H9 (cell line): ENCODE measurements around the gene THY1. TPM values are rescaled to one million over a fixed set of nuclear protein-coding genes. Genes with fewer than 3 reads are reported as not detected.
A peak's percentile ranks its signal among the peaks of the same experiment; 100 is the strongest.

Source experiments
- DNase-seq: peaks from one replicate; pipeline ENCODE4 v3.0.0-alpha.2; 2017
- H2AFZ ChIP-seq: one replicate; pipeline ENCODE4 v1.6.1; 2013; ENCODE audit warnings: mild to moderate bottlenecking, low read length, control low read depth, moderate library complexity
- H2AK5ac ChIP-seq: 2 replicates; pipeline ENCODE4 v1.6.1; 2013; ENCODE audit warnings: low read length, control low read depth, mixed read lengths; ENCODE audit not compliant: insufficient read length
- H2BK120ac ChIP-seq: one replicate; pipeline ENCODE4 v1.6.1; 2013; ENCODE audit warnings: low read depth, mild to moderate bottlenecking, low read length, control low read depth, inconsistent platforms; ENCODE audit not compliant: poor library complexity, severe bottlenecking
- H2BK12ac ChIP-seq: 2 replicates; pipeline ENCODE4 v1.6.1; 2013; ENCODE audit warnings: low read length, control low read depth, mixed read lengths, low read depth; ENCODE audit not compliant: insufficient read length
- H2BK15ac ChIP-seq: 2 replicates; pipeline ENCODE4 v1.6.1; 2013; ENCODE audit warnings: low read depth, low read length, control low read depth
- H2BK20ac ChIP-seq: one replicate; pipeline ENCODE4 v1.6.1; 2013; ENCODE audit warnings: low read depth, mild to moderate bottlenecking, low read length, control low read depth, inconsistent platforms; ENCODE audit not compliant: poor library complexity, severe bottlenecking
- H2BK5ac ChIP-seq: 2 replicates; pipeline ENCODE4 v1.6.1; 2013; ENCODE audit warnings: low read length, control low read depth, mixed read lengths; ENCODE audit not compliant: insufficient read length
- H3K14ac ChIP-seq: 2 replicates; pipeline ENCODE4 v1.6.1; 2013; ENCODE audit warnings: low read length, control low read depth; ENCODE audit not compliant: insufficient read depth
- H3K18ac ChIP-seq: 2 replicates; pipeline ENCODE4 v1.6.1; 2013; ENCODE audit warnings: low read depth, mild to moderate bottlenecking, mixed read lengths, low read length, control low read depth; ENCODE audit not compliant: insufficient read length
- H3K23ac ChIP-seq: 2 replicates; pipeline ENCODE4 v1.6.1; 2013; ENCODE audit warnings: low read length, control low read depth, mixed read lengths, low read depth; ENCODE audit not compliant: insufficient read length
- H3K23me2 ChIP-seq: 2 replicates; pipeline ENCODE4 v1.6.1; 2013; ENCODE audit warnings: low read depth, mild to moderate bottlenecking, mixed read lengths, low read length, control low read depth; ENCODE audit not compliant: insufficient read length, poor library complexity, severe bottlenecking
- H3K27ac ChIP-seq: 2 replicates; pipeline ENCODE4 v1.5.1; 2013; ENCODE audit warnings: low read length, control low read depth, mixed read lengths, low read depth; ENCODE audit not compliant: insufficient read length
- H3K27me3 ChIP-seq: 2 replicates; pipeline ENCODE4 v1.6.1; 2013; ENCODE audit warnings: low read length, control low read depth, inconsistent platforms; ENCODE audit not compliant: insufficient read depth
- H3K4ac ChIP-seq: 2 replicates; pipeline ENCODE4 v1.6.1; 2013; ENCODE audit warnings: low read depth, mild to moderate bottlenecking, control low read depth, inconsistent platforms, low read length, moderate library complexity
- H3K4me1 ChIP-seq: 2 replicates; pipeline ENCODE4 v1.6.1; 2013; ENCODE audit warnings: low read length, control low read depth, inconsistent platforms; ENCODE audit not compliant: insufficient read depth
- H3K4me2 ChIP-seq: 2 replicates; pipeline ENCODE4 v1.6.1; 2013; ENCODE audit warnings: low read length, control low read depth, mixed read lengths; ENCODE audit not compliant: insufficient read length, insufficient read depth
- H3K56ac ChIP-seq: 2 replicates; pipeline ENCODE4 v1.6.1; 2013; ENCODE audit warnings: low read depth, mild to moderate bottlenecking, mixed read lengths, low read length, control low read depth; ENCODE audit not compliant: insufficient read length
- H3K79me1 ChIP-seq: 2 replicates; pipeline ENCODE4 v1.6.1; 2013; ENCODE audit warnings: low read depth, mild to moderate bottlenecking, moderate library complexity, low read length, control low read depth, inconsistent platforms; ENCODE audit not compliant: insufficient read depth, poor library complexity, severe bottlenecking
- H3K79me2 ChIP-seq: 2 replicates; pipeline ENCODE4 v1.6.1; 2013; ENCODE audit warnings: low read length, control low read depth, inconsistent platforms; ENCODE audit not compliant: insufficient read depth
- H3K9ac ChIP-seq: 2 replicates; pipeline ENCODE4 v1.6.1; 2013; ENCODE audit warnings: low read length, control low read depth, mixed read lengths; ENCODE audit not compliant: insufficient read length; ENCODE audit errors: extremely low read depth
- H3K9me3 ChIP-seq: one replicate; pipeline ENCODE4 v1.6.1; 2013; ENCODE audit warnings: low read depth, low read length, inconsistent platforms; ENCODE audit not compliant: control insufficient read depth
- H3T11ph ChIP-seq: one replicate; pipeline ENCODE4 v1.6.1; 2013; ENCODE audit warnings: mild to moderate bottlenecking, low read length, control low read depth, inconsistent platforms
- H4K20me1 ChIP-seq: one replicate; pipeline ENCODE4 v1.6.1; 2013; ENCODE audit not compliant: control insufficient read depth, insufficient read length, insufficient read depth
- H4K5ac ChIP-seq: 2 replicates; pipeline ENCODE4 v1.6.1; 2013; ENCODE audit warnings: low read depth, mild to moderate bottlenecking, mixed read lengths, low read length, control low read depth; ENCODE audit not compliant: insufficient read length
- H4K8ac ChIP-seq: replicated peaks from 2 replicates; pipeline ENCODE4 v1.6.1; 2013; ENCODE audit warnings: low read length, control low read depth, mixed read lengths, low read depth; ENCODE audit not compliant: insufficient read length
- H4K91ac ChIP-seq: 2 replicates; pipeline ENCODE4 v1.6.1; 2013; ENCODE audit warnings: low read depth, mild to moderate bottlenecking, moderate library complexity, mixed read lengths, low read length, control low read depth; ENCODE audit not compliant: insufficient read length
- H3K27ac Mint-ChIP-seq, 3 experiments: 2 replicates in 2 of 3; 3 replicates in 1 of 3; pipeline ENCODE4 v1.8.0; 2020 to 2021; ENCODE audit warnings: mixed read lengths in 3 of 3, mild to moderate bottlenecking in 1 of 3, moderate library complexity in 1 of 3
- H3K27me3 Mint-ChIP-seq: 2 replicates; pipeline ENCODE4 v1.8.0; 2021; ENCODE audit warnings: low read depth, mild to moderate bottlenecking, moderate library complexity, mixed read lengths
- H3K36me3 Mint-ChIP-seq, 3 experiments: 2 replicates in 2 of 3; 3 replicates in 1 of 3; pipeline ENCODE4 v1.8.0; 2020 to 2021; ENCODE audit warnings: low read depth in 3 of 3, mixed read lengths in 3 of 3; ENCODE audit not compliant: insufficient read depth in 1 of 3
- H3K4me1 Mint-ChIP-seq, 2 experiments: 2 replicates each; pipeline ENCODE4 v1.8.0; 2020; ENCODE audit warnings: mixed read lengths in 2 of 2
- H3K4me3 Mint-ChIP-seq, 2 experiments: 2 replicates in 1 of 2; 3 replicates in 1 of 2; pipeline ENCODE4 v1.8.0; 2020 to 2021; ENCODE audit warnings: mild to moderate bottlenecking in 2 of 2, mixed read lengths in 2 of 2, moderate library complexity in 1 of 2
- H3K9me3 Mint-ChIP-seq, 2 experiments: 2 replicates in 1 of 2; 3 replicates in 1 of 2; pipeline ENCODE4 v1.8.0; 2020; ENCODE audit warnings: mild to moderate bottlenecking in 2 of 2, mixed read lengths in 2 of 2, moderate library complexity in 1 of 2
- WGBS: extraction: QIAGEN DNeasy Blood & Tissue Kit; methylation state at CpG from one replicate; pipeline ENCODE4 v1.1.7; 2013; ENCODE audit warnings: missing lambda C conversion rate, low lambda C conversion rate, mixed read lengths; ENCODE audit not compliant: insufficient read length; ENCODE audit errors: extremely low coverage; 5-methylcytosine and 5-hydroxymethylcytosine counted together
- total RNA-seq: library from RNA; stranded (reverse); gene quantifications from 2 replicates; pipeline ENCODE4 v1.2.1, GENCODE V29; 2021
- TF ChIP-seq, protein P1 (sequence below): fragments of 200-600 bp; sonication (generic); conservative IDR thresholded peaks from 3 replicates; pipeline ENCODE4 v1.8.0; 2021; ENCODE audit warnings: antibody characterized with exemption, mild to moderate bottlenecking

The THY1 gene
- total RNA-seq, 1 experiment from 2014 or later: 176 TPM

DNA sequence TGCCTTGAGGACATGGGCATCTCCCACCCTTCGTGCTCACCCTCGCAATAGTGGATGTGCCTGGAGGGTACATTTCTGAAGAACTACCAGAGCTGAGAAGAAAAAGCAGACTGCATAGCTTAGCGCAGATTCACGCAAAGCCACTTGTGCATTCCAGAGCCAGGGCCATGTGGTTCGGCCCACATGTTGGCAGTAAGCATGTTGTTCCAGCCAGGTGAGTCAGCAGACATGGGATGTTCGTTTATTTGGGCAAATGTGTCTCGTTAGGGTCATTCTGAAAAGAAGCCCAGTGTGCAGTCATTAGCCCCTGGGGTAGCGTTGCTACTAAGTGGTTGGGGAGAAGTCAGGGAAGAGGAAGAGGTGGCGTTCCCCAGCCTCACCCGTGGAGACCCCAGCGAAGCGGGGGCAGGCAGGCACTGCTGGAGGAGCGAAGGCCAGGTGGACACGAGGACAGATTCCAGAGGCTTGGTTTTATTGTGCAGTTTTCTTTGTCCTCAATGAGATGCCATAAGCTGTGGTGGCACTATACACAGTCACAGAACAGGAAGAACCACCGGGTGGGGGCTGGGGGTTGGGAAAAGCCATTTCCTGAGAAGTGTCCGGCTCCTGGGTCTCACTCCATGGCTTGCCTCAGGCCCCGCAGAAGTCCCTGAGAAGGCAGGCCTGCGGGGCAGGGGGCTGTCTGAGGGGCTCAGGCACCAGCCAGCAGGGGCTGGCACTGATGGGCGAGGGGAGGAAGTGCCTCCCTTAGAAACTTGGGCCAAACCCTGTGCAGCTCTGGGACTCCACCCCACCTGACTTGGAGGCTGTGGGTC is 5.0 kb downstream of the THY1 start:
- peak overlapping the region in 1 of 2 experiments; percentile 27; a peak in 1 of 5 replicates for H3K4me3 Mint-ChIP-seq
- no peaks in the 10 kb centered on the region for H3K79me1 ChIP-seq
- no peak overlapping the region for H3K14ac ChIP-seq
- no peak overlapping the region for H3K4ac ChIP-seq
- no peak overlapping the region for H2BK120ac ChIP-seq
- H3K9me3 Mint-ChIP-seq: no peaks in the 10 kb centered on the region; a peak in 3 of 5 replicates
- peaks cover 2% of the 10 kb centered on the region for H4K20me1 ChIP-seq
- no peak overlapping the region for H4K8ac ChIP-seq
- peaks cover 9% of the 10 kb centered on the region; the same call in 1 of the 2 replicates for H3K4me1 ChIP-seq
- peaks cover 28 to 46% (median 39%) of the 10 kb centered on the region in 3 experiments for H3K36me3 Mint-ChIP-seq
- H2BK15ac ChIP-seq: no peak overlapping the region
- peaks cover 8% of the 10 kb centered on the region; the same call in 1 of the 2 replicates for H3K79me2 ChIP-seq
- H2BK5ac ChIP-seq: no peak overlapping the region
- no CpG with 5 or more reads among the region's 19 CpGs for WGBS
- no peak overlapping the region for H2BK20ac ChIP-seq
- H3K4me1 Mint-ChIP-seq: peaks cover 32 to 35% of the 10 kb centered on the region in 2 experiments
- H3K56ac ChIP-seq: no peak overlapping the region
- no peak overlapping the region for H4K91ac ChIP-seq
- H3K23ac ChIP-seq: no peak overlapping the region
- H3K9me3 ChIP-seq: no peaks in the 10 kb centered on the region
- no peak overlapping the region for H2BK12ac ChIP-seq
- H3K27ac ChIP-seq: no peak overlapping the region
- TF ChIP-seq, protein P1, sequence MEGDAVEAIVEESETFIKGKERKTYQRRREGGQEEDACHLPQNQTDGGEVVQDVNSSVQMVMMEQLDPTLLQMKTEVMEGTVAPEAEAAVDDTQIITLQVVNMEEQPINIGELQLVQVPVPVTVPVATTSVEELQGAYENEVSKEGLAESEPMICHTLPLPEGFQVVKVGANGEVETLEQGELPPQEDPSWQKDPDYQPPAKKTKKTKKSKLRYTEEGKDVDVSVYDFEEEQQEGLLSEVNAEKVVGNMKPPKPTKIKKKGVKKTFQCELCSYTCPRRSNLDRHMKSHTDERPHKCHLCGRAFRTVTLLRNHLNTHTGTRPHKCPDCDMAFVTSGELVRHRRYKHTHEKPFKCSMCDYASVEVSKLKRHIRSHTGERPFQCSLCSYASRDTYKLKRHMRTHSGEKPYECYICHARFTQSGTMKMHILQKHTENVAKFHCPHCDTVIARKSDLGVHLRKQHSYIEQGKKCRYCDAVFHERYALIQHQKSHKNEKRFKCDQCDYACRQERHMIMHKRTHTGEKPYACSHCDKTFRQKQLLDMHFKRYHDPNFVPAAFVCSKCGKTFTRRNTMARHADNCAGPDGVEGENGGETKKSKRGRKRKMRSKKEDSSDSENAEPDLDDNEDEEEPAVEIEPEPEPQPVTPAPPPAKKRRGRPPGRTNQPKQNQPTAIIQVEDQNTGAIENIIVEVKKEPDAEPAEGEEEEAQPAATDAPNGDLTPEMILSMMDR: no peak
- no peaks in the 10 kb centered on the region for H3K27me3 ChIP-seq
- H3K18ac ChIP-seq: no peak overlapping the region
- no peak overlapping the region for H2AK5ac ChIP-seq
- H3K9ac ChIP-seq: no peak overlapping the region
- no peak overlapping the region for H3T11ph ChIP-seq
- H3K23me2 ChIP-seq: peaks cover 3% of the 10 kb centered on the region
- no peaks in the 10 kb centered on the region; the same call in none of the 2 replicates for H3K27me3 Mint-ChIP-seq
- DNase-seq: peak; percentile 59
- H4K5ac ChIP-seq: no peak overlapping the region
- H3K27ac Mint-ChIP-seq: peak overlapping the region; percentile 30 to 89 (median 77); a peak in 5 of 7 replicates
- no peak overlapping the region for H2AFZ ChIP-seq
- no peak overlapping the region for H3K4me2 ChIP-seq
